HG03342 (cell line): ENCODE results near the gene RNF19B.
"Not testable (repeated sequence)": the region's sequence is repeated elsewhere in the genome, so short reads cannot be mapped to it uniquely, and the experiment has no call there.

Experiments
- ATAC-seq: cut with Tn5 transposase; IDR thresholded peaks from one replicate; pipeline ENCODE4 v1.9.1; 2021; ENCODE audit warnings: mild to moderate bottlenecking, moderate library complexity; ENCODE audit not compliant: unreplicated experiment

RNF19B gene

DNA sequence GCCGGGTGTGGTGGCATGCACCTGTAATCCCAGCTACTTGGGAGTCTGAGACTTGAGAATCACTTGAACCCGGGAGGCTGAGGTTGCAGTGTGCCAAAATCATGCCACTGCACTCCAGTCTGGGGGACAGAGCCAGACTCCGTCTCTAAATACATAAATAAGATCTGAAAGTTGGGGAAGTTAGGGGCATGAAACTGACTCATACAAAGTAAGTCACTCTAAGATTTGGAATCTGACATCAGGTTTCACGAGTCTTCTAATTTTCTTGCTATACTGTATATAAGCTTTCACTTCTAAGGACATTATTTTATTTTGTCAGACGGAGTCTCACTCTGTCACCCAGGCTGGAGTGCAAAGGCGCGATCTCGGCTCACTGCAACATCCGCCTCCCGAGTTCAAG lies 30.1 kb downstream of the RNF19B start:
- ATAC-seq, result no peak

DNA sequence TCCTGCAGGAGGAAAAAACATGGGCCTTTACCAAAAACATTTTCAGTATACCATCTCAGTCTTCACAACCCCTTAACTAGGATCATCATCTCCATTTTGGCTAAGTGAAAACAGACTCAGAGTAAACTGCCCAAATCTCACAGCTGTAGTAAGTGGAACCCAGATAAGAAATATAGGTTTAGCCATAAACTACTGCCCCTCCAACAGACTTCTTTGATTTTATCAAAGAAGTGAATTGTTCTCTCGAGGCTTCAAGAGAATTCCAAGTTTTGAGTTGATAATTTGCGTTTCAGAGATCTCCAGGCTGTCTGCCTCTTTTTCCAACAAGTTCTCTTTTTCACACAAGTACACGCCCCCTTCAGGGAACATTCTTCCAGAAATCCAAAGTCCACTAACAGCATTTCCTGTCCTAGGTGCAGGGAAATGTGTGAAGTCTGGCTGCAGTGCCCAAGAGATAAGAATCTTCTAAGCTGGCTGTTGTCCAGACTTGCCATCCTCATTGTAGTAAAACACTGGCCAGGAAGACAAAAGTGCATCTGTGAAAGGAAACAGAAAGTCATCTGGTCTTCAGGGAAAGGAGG lies 30.8 kb downstream of the RNF19B start:
- ATAC-seq, result no peak

GRCh38 chr1:32931760-32932159 lies 32.8 kb downstream of the RNF19B start:
- no peak for ATAC-seq

GRCh38 chr1:32929366-32929765 lies 35.2 kb downstream of the RNF19B start:
- no peak for ATAC-seq

DNA sequence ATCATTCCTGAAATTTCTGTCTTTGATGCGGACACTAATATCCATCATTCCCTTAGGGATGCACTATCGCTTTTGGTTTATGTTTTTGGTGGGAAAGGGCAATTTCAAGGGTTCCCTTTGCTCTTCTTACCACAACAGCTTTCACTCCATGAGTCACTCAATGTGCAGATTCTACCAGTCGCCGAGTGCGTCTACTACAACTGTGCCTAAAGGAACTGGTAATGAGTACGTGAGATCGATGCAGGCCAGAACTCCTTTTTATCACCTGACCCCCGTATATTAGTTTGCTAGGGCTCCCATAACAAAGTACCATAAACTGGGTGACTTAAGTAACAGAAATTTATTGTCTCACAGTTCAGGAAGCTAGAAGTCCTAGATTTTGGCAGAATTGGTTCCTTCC lies 35.9 kb downstream of the RNF19B start:
- ATAC-seq, result no peak

DNA sequence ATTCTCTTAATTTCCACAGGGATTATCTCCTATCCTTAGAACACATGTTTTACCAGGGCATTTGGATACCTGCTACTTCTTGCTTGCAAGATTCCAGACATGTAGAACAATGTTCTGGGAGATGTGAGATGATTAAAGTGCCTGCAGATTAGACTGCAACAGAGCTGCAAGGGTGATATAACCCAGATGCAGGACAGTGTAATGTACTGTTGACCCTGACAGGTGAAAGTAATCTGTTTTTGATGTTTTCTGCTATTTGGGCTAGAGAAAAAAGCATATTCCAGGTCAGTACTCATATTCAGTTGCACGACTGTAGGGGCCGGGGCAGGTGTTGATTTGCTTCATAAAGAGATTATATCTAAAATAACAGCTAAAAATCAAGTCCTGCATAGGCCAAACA lies 36.3 kb downstream of the RNF19B start:
- no peak for ATAC-seq

- no peak for ATAC-seq
Observed at GRCh38 chr1:32927441-32927840, 37.2 kb downstream of the RNF19B start.

DNA sequence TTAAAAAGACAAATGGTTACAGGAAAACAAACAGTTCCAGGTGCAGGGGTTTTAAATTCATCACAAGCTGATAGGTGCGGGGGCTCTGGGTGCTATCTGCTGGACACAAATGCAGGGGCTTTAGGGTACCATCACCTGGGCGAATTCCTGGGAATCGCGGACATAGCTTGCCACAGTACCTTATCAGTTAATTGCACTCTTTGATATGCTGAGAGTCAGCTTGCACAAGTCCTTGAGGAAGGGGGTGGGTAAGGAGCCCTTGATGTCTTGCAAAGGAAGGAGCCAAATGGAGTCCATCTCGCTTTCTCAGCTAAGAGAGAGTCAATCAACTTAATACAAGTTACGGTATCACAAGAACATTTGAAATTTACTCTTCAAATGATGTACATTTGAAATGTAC lies 38.0 kb downstream of the RNF19B start:
- no peak for ATAC-seq

DNA sequence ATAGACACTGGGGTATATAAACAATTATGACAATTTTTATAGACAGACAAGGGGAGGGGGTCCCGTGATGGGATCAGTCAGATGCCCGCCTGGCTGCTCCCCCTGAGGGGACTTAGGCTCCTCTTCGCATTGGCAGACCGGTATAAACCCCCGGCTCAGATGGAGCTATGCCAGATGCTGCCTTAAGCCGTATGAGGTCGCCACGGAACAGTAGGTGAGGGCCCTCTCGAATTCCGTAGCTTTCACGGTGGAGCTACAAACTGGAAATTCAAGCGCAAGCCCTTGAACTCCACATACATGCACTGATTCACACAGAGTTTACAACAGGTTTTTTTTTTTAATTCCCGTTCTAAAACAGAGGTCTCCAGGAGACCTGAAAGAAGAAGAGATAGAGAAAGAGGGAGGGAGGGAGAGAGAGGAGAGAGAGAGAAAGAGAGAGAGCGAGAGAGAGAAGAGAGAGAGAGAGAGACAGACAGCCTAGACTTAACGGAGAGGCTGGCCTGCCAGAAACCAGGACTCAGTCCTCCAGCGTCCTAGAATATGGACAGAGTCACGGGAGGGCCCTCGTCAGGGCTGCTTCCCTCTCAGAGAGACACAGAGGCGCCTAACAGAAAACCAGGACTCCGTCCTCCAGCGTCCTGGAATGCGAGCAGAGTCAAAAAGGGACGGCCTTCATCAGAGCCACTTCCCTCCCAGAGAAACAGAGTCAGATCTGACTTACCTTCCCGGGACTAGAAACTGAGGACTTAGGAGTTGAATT lies 39.0 kb downstream of the RNF19B start:
- ATAC-seq, result no peak

- no peak for ATAC-seq
Observed at GRCh38 chr1:32924881-32925344, 39.7 kb downstream of the RNF19B start.

DNA sequence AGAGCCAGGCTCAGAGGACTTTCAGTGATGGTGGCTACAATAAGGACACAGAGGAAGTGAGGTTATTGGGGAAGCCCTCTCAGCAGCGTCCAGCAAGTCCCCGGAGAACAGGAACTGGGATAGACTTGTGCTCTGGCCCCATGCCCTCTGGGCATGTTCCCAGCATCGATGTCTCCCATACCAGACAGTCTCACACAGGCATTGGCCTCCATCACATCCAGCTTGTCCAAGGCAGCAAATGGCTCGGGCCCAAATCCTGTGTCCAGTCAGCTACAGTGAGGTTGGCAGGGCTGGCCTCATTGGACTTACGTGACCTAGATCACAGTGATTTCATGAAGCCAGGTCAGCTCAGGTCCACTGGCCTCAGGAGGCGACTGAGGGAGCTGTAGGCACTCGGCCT lies 43.8 kb downstream of the RNF19B start:
- ATAC-seq, result no peak

DNA sequence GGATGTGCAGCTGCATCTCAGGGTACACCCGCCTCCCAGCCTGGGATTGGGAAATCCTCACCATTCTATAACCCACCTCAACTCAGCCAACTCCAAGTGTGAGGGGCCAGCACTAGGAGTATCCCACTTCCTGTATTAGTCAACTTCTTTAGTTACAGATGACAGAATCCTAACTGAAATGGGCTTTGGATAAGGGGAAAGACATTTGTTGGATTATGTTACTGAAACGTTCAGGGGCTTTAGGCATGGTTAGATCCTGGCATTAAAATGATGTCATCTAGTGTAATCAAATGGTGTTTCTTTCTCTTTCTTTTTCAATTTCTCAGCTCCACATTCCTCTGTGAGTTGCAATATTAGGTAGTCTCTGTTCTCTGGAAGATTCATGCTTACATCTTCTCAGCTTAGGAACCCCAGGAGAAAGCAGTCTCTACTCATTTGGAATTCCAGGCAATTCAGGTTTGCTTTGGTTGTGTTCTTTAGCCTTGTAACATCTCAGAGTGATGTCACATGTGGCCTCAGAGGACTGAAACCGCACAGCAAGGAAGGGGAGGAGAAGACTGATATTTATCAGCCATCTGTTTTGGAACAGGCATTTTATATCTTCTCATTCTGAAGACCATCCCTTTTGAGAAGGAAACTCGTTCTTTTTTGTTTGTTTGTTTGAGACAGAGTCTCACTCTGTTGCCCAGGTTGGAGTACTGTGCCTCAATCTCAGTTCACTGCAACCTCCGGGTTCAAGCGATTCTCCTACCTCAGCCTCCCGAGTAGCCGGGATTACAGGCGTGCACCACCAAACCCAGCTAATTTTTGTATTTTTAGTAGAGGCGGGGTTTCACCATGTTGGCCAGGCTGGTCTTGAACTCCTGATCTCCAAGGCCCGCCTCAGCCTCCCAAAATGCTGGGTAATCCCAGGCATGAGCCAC lies 44.5 kb downstream of the RNF19B start:
- no peak for ATAC-seq

DNA sequence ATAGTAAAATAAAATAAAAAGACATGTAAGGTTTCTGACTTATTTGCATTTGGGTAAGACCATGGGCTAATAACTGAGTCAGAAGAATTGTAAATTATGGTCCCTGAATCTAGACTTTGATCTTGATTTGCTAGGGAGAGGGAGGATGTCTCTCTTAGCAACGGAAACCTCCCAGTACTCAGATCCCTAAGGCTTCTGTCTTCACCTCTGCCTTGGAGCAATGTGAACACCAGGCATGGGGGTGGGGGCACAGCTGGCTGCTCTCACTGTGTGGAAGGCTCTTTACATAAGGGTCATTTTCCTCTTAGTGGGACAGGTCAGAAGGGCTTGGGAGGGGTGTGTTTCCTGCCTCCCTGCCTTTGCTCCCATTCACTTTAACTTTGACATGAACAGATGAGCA lies 46.4 kb downstream of the RNF19B start:
- no peak for ATAC-seq

DNA sequence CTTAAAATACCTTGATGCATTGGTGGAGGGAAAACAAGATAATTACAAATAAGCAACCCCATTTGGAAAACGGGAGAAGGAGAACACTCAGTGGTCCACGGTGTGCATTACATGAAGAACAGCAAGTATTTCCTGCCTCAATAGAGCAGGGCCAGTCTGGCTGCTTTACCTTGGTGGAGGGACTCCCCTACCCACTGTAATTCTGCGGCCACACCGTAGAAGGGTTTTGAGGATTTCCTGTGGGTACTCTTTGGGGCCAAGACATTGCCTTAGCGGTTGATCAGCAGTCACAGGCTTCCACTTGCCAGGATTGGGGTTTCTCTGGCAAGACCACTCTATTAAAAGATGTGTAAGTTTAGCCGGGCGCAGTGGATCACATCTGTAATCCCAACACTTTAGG lies 47.1 kb downstream of the RNF19B start:
- ATAC-seq, result no peak

DNA sequence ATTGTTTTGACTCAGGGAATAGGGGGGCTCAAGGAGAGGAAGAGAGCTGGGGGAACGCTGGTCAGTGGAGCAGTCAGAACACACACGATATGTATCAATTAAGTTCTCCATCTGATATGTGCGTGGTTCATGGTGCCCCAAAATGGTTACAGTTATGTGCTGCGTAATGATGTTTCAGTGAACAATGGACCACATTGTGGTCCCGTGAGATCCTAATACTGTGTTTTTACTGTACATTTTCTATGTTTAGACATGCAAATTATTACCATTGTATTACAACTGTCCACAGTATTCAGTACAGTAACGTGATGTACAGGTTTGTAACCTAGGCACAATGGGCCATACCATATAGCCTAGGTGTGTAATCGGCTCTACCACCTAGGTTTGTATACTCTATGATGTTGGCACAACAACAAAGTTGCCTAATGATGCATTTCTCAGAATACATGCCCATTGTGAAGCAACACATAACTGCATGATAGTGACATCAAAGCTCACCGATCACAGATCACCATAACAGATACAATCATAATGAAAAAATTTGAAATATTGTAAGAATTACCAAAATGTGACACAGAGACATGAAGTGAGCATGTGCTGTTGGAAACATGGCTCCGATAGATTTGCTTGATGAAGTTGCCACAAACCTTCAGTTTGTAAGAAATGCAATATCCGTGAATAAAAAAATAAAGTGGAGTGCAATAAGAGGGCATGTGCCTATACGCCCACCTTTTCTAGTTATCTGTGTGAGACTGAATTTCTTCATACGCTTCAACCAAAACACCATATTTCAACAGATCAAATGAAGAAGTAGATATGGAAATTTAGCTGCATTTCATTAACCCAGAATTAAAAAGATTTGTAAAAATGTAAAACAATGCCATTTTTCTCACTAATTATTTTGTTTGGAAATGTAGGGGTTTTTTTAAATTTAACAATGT lies 48.6 kb downstream of the RNF19B start:
- ATAC-seq, result no peak

GRCh38 chr1:32910319-32910718 lies 54.3 kb downstream of the RNF19B start:
- no peak for ATAC-seq

GRCh38 chr1:32907435-32907834 lies 57.2 kb downstream of the RNF19B start:
- no peak for ATAC-seq

GRCh38 chr1:32906654-32907053 lies 58.0 kb downstream of the RNF19B start:
- no peak for ATAC-seq

DNA sequence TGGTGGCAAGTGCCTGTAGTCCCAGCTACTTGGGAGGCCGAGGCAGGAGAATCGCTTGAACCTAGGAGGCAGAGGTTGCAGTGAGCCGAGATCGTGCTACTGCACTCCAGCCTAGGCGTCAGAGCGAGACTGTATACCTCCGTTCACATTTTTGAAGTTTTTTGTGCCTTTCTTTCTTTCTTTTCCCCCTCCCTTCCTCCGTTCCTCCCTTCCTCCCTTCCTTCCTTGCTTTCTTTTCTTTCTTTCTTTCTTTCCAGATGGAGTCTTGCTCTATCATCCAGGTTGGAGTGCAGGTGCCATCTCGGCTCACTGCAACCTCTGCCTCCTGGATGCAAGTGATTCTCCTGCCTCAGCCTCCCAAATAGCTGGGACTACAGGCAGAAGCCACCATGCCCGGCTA lies 59.0 kb downstream of the RNF19B start:
- not testable (repeated sequence) for ATAC-seq

DNA sequence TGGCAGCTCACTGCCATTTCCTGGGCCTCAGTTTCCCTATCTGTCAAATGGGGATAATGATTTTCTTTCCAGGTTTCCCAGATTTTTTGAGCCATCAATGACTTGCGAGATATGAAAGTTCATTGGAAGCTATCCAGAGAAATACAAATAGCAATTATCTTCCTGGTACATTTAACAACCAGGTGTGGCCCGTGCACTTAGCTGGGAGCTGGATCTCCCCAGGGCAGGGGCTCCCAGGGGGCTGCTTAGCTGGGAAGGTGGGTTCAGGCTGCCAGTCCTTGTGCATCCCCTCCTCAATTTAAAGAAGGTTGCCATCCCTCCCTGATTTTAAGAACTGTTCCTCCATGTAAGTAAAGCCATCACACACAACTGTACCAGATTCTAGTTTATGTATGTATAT lies 59.8 kb downstream of the RNF19B start:
- ATAC-seq, result no peak
